Tongue (tissue), 2 donors: ENCODE data around the gene GPC5. TPM values are rescaled to one million over a fixed set of nuclear protein-coding genes. Genes with fewer than 3 reads are reported as not detected.
"Not testable (repeated sequence)": the region's sequence is repeated elsewhere in the genome, so short reads cannot be mapped to it uniquely, and the experiment has no call there.

ENCODE experiments used
- DNase-seq: peaks from one replicate; pipeline ENCODE4 v3.0.0-alpha.2; 2015
- total RNA-seq: library from RNA; depleted of rRNA; stranded (reverse); fragments of >200 nt; gene quantifications from one replicate; pipeline ENCODE4 v1.2.3, GENCODE V29; 2014

GPC5 gene
- total RNA-seq, 1 donor from 2014 or later = 5.4 TPM

DNA sequence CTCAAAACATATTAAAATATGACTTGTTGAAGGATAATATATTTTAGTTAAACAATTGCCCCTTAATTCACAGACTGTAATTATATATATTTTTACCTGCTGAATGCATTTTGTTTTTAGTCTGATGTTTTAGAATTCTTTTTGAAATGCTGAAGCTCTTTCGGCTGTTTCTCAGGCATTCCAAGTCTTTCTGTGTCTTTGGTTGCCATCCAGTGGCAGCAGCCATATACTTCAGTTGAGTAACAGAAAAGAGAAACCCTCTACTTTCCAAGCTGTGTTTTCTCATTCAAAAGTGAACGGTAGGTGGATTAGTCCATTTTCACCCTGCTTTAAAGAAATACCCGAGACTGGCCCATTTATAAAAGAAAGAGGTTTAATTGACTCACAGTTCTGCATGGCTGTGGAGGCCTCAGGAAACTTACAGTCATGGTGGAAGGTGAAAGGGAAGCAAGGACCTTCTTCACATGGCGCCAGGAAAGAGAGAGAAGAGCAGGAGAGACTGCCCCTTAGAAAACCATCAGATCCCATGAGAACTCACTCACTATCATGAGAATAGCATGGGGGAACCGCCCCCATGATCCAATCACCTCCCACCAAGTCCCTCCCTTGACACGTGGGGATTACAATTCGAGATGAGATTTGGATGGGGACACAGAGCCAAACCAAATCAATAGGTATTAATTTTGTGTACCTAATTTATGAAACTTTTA lies 383.7 kb downstream of the GPC5 start:
- peak; percentile 19 for DNase-seq

DNA sequence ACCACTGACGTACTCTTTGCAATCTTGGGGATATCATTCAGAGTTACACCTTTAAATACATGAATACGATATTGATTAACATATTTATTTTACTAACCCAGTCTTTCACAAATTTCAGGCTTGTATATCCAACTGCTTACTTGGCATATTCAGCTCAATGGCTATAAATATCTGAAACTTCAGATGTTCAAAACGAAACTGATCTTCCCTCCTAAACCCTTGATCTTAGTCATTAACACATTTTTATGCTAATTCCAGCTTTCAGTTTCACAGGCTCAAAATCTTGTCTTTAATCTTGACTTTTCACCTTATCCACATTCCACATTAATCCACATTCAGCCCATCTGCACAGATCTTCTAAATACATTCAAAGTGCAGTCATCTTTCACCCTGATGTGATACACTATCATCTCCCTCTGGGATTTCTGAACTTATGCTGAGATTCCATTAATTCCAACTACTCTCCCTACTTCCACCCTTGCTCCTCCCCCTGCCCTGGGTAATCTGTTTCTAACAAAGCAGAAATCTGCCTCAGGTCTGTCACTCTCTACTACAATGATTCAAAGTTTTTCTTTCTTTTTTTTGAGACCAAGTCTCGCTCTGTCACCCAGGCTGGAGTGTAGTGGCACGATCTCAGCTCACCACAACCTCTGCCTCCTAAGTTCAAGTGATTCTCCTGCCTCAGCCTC lies 387.2 kb downstream of the GPC5 start:
- no peak for DNase-seq

DNA sequence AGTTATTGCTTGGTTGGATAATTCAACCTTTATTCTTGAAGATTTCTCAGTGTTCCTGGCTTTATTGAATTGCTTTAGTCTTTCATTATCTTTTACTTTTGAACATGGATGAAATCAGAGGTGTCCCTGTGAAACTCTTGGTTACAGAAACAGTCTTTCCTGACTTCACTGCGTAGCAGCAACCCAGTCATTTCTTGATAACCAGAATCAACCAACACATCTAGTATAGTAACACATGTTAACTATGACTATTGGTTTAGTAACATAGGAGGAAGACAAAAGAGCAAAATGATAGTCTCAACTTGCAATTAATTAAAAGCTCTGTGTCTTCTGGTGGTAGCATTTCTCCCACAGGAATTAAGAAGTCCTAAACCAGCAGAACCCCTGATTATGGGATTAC lies 393.6 kb downstream of the GPC5 start:
- DNase-seq = no peak

DNA sequence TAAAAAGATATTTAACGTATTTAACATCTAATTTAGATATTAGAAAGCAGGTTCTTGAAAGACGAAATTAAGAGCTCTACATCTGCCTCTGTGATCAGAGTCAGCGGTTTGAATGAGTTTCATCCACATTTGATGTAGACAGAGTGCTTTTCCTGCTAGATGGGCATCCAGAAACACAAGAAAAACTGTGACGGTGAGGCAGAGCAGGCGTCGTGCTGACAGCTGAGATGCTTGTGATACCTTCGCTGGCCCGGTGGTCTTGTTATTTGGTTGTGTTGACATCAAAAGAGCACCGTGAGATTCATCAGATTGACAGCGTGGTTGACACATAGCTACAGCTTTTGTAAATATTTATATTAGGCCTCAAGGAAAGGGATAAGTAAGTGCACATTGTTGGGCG lies 399.1 kb downstream of the GPC5 start:
- no peak for DNase-seq

DNA sequence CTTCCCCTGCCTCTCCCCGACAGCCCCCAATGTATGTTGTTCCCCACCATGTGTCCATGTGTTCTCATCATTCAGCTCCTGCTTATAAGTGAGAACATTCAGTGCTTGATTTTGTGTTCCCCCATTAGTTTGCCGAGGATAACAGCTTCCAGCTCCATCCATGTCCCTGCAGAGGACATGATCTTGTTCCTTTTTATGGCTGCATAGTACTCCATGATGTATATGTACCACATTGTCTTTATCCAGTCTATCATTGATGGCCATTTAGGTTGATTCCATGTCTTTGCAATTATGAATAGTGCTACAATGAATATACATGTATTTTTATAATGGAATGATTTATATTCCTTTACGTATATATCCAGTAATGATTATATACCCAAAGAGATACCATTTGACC lies 399.9 kb downstream of the GPC5 start:
- not testable (repeated sequence) for DNase-seq

DNA sequence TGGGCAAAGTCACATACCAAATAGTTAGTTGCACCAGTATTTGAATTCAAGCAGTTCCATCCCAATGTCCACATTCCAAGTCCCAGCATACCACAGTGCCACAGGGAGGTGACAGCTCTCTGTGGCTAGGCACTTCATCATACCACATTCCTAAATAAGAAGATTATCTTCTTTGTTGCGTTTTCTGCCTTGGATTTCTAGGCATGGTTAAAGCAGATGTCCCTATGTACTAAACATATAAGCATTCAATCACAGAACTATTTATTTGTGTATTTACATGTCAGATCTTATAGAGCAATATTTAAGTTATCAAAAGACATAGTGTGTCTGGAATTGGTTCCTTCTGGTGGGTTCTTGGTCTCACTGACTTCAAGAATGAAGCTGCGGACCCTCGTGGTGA lies 403.4 kb downstream of the GPC5 start:
- DNase-seq = not testable (repeated sequence)

DNA sequence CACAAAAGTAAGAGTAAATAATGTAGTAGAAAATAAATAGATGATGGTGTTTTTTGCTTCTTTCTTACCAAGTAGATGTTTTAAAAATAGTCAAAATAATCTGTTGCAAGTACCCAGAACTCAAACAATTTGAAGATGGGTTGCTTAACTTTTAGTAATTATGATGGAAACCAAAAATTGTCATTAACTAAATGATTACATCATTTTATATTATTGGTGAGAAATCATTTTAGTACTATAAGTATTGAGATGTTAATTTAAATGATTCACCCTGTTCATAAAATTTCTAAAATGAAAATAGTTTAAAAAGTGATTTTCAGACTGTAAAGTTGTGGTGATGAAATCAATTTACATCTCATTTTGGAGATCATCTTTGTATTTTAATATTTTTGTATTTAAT lies 404.5 kb downstream of the GPC5 start:
- DNase-seq = no peak

DNA sequence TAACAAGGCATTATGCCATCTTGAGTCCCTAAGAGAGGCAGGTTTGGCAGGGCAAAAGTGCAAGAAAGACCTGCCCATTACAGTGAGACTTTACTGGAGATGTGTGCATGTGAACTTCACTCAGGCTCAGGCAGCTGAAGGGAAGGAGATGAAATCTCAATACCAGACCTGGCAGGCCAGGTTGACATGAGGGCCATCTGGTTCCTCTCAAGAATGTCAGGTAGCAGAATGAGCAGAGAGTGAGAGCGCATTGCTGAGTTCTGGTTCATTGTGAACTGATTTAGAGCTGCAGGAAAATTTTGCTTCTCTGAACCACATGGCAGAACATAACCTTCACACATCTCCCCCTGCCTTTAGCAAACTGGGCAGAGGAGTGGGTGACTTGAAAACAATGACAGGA lies 406.3 kb downstream of the GPC5 start:
- DNase-seq = peak; percentile 44

DNA sequence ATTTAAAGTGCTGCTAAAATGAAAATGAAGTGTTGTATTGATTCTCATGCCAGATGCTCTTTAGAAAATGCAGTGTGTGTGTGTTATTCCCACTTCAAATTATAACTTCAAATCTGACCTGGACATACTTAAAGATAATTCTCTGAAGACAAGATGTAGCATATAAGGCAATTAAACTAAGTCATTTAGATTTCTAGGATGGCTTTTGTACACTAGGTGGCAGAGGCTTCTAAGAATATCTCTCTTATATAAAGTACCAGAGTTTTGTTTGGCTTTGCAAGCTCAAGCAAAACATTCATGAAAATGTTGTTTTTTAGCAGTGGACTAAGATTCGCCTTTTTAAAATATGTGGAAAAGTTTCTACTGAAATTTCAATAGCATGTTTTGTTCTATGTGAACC lies 407.2 kb downstream of the GPC5 start:
- no peak for DNase-seq

DNA sequence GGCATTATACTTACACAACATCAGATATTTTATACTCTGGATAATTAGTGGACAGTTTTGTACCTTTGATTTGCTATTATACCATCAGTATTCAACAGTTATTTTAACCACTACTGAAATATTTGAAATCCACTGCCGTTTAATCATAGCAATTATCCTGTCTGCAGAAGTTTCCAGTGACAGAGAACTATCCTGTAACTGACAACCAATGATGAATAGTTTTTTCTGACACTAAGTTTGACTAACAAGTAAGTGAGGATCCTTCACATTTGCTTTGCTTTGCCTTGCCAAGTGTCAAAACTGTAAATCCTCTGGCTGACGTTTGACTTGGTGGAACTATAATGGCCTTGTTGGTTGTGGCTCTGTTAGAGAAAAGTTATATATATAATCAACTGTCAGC lies 410.7 kb downstream of the GPC5 start:
- DNase-seq = no peak

DNA sequence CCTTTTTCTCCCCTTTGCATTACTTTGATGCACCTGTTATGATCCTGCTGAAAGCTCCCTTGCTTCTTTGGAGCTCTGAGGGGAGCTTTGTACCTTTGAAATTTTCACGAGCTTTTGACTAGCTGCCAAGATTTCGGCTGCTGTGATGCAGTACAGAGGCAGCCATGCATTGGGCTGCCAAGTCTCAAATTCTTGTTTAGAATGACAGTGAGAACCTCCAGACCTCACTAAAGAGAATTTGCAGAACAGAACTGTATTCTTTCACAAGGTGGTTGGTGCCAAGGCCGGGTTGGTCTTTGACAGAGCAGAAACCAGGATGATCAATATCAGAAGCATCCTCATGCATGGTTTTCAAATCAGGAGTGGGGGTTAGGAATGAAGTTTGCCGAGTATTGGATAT lies 414.8 kb downstream of the GPC5 start:
- peak; percentile 64 for DNase-seq

DNA sequence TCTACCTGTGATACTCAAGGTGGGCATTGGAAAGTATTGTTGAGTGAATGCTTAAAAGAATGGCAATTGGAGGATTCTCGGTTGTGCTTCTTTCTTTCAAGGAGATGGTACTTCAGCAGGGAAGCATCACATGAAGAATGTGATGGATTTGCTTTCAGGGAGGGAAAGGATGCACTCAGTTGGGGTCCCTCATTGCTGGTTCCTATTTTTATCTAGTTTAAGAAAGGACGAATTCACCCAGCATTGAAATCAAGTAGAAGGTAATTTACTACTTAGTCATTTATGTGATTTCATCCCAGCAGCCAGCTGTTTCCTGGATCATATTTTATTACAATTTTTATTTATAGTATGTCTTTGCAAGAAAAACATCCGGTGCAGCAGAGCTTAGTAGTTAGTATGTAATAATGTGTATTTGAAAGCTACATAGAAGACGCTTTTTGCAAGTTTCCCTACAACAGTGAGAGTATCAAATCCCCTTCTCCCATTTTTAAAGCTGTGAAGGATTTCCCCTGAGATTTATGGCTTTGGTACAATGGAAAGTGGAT lies 417.9 kb downstream of the GPC5 start:
- no peak for DNase-seq

DNA sequence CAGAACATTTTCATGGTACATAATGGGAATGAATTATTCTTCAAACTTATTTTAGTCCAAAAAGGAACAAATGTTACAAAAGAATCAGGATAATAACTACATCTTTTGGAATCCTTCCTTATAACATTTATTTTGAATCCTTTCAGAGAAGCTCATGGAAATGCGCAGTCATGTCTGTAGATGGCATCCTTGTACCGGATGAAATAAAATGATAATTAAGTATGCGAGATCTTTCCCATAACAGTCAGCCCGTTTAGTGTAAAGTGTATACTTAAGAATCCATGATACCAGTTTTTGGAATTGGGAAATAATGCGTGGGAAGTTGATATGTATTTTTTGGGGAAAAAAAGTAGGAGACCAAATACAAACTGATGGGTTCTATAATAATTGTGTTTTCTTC lies 418.8 kb downstream of the GPC5 start:
- peak; percentile 34 for DNase-seq

DNA sequence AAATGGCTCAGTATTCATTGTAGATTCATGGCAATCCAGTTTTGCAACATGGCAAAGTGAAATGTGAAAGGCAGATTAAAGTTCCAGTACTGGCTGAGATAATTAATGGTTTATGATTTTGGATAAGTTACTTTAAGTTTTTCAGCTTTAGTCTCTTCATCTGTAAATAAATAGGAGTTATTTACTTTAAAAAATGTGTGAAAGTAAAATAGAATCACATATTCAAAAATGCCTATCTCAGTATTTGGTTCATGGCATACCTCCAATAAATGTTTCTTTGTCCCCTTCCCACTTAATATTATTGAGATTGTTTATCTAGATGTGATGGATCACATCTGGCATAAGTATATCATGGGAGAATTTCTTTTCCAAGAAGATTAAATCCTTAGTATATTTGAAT lies 426.0 kb downstream of the GPC5 start:
- DNase-seq = no peak

DNA sequence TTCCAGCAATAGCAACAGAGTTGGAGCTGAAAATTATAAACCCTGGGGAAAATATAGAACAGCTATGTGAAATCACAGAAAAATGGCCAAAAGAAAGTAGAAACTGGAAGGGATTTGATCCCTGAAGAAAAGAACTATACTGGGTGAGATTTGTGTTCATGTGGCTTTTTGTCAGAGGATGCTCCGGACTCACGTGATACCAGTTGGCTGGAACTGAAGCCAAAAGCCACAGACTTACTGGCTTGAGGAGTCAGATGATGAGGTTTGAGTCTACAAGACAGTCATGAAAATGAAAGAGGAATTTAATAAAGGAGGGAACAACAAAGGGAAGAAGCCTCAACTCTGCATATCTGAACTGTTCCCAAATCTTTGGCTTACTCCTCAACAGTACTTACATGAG lies 427.1 kb downstream of the GPC5 start:
- DNase-seq = no peak

DNA sequence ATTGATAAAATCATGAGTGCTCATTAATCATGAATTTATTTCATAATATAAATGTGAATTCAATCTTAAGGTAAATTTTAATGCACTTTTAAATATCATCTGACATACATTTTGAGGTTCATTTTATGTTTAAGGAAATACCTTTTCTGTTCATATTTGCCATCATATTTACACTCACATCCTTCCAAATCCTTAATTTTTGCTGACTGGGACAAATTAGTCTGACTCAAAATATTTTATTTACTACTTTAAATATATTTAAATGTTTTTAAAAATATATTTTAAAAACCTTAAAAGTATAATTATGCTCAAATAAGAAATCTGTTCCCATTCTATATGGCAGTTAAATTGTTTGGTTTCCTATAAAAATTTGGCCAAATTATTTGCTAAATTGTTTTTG lies 438.1 kb downstream of the GPC5 start:
- no peak for DNase-seq

DNA sequence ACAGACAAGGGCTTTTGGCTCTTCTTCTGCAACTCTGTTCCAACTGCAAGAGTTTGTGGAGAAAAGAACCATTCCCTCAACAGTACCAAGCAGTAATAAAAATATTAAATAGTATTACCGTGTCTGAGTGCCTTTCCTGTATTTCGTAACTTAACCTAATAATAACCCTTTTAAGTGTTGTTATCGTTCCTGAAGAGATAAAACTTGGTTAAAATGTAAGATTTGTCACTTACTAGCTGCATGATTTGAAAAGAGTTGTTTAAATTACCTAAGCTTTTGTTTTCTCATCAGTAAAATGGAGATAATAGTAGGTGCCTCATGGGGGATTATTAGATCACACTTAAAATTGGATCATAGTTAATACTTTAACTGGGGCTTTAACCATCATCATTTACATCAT lies 447.2 kb downstream of the GPC5 start:
- no peak for DNase-seq

DNA sequence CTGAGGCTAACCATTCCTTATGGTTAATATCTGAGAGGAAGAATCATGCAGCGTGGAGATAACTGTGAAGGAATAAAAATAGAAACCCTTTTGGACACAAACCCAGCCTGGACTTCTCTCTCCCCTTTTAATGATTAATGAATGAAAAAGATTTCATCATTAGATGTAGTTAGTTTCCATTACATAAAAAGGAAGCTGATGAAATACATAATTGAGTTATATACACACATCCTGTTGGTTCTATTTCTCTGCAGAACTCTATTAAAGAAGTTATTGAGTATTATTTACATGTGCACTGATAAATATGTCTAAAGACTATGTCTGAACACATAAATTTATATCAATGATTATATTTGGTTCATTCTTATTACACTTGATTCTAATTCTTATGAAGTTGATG lies 465.3 kb downstream of the GPC5 start:
- DNase-seq = no peak

DNA sequence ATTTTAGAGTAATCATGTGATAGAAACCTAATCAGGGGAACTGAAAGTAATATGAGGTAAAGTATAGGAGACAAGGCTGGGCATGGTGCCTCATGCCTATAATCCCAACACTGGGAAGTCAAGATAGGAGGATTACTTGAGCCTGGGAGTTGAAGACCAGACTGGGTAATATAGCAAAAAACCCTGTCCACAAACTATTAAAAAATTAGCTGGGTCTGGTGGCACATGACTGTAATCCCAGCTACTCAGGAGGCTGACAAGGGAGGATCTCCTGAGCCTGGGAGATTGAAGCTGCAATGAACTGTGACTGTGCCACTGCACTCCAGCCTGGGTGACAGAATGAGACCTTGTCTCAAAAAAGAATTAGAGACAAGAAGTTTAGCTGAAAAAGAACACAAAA lies 469.9 kb downstream of the GPC5 start:
- DNase-seq = no peak

DNA sequence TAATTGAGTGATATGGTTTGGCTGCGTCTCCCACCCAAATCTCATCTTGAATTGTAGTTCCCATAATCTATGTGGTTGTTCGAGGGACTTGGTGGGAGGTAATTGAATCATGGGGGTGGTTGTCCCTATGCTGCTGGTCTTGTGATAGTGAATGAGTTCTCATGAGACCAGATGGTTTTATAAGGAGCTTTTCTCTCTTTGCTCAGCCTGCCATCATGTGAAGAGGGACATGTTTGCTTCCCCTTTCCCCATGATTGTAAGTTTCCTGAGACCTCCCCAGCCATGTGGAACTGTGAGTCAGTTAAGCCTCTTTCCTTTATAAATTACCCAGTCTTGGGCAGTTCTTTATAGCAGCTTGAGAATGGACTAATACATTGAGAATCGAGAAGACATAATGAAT lies 480.1 kb downstream of the GPC5 start:
- no peak for DNase-seq

DNA sequence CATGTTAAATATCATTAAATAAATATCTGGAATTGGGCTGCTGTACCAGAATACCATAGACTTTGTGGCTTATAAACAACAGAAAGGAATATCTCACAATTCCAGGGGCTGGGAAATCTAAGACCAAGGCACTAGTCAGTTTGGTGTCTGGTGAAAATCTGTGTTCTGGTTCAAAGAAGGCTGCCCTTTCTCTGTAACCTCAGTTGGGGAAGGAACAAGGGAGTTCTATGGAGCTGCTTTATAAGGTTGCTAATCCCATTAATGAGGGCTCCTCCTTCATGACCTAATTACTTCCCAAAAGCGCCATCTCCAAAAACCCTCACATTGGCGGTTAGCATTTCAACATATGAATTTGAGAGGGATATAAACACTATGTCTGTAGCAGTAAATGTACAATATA lies 480.9 kb downstream of the GPC5 start:
- DNase-seq = no peak

DNA sequence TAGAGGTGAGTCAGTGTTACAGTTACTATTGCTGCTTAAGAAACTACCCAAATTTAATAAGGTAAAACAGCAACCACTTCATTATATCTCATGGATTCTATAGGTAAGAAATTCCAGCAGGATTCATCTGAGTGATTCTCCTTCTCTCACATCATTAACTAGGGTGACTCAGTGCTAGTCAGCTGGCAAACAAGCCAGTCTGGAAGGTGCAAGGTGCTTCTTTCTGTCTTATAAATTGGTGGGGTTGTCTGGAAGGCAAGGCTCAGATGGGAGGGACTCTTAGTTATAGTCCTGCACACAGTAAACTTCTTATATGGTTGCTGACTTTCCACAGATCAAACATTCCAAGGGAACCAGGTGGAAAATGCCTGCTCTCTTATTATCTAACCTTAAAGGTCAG lies 484.5 kb downstream of the GPC5 start:
- DNase-seq = no peak

DNA sequence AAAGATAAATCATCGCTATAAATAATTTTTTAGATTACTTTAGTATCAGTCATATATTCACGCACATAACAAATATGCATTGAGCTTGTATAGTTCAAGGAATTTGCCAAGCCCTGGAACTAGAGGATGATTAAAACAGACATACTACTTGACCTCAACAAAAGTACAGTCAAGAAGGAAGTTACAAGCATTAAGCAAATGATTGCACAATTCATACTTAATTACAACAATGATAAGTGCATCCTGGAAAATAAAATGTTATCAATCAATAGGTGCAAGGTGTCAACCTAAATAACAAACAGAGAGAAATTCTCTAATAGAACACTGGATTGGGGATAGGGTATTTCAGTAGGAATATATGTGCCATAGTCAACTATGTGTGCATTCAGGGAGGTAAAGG lies 491.2 kb downstream of the GPC5 start:
- no peak for DNase-seq

DNA sequence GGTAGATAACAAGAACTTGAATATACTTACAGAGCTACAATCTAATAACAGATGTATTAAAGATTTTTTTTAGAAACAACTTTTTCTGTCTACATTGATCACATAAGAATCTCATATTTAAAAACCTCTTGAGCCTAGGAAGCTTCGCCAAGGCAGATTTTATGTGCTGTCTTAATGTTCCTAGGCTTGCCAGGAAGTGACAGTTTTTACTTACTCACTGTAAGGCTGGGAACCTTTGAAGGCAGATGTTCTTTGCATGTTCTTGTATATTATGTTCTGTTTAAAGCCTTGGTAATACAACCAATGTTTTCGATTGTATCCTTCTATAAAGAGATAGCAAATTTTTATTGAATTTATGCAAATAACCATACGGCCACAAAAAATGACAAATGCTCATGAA lies 492.7 kb downstream of the GPC5 start:
- DNase-seq = peak; percentile 16
